WTC11 (cell line): ENCODE results near the gene TMUB2. TPM values are rescaled to one million over a fixed set of nuclear protein-coding genes. Genes with fewer than 3 reads are reported as not detected.

ENCODE experiments used
- ATAC-seq: fragments of 200-7000 bp; cut with Tn5 transposase; 2 replicates; pipeline ENCODE4 v1.10.0; 2021; ENCODE audit warnings: mild to moderate bottlenecking, moderate library complexity
- CTCF ChIA-PET: fragments of 300-600 bp; sonication (Branson Sonifier 250); formaldehyde crosslinking; loops from one replicate; lab custom pipeline; 2021; ENCODE audit warnings: antibody characterized with exemption; lab: Charles Lee
- POLR2A ChIA-PET: fragments of 350-600 bp; sonication (Branson Sonifier 250); formaldehyde crosslinking; loops from one replicate; lab custom pipeline; 2021; ENCODE audit warnings: antibody characterized with exemption; lab: Charles Lee
- DNase-seq: peaks from one replicate; pipeline ENCODE4 v3.0.0; 2021; ENCODE audit warnings: low spot score
- H3K27ac Mint-ChIP-seq: 2 replicates; pipeline ENCODE4 v1.8.0; 2021; ENCODE audit warnings: mixed read lengths
- H3K27me3 Mint-ChIP-seq: 2 replicates; pipeline ENCODE4 v1.8.0; 2021; ENCODE audit warnings: low read depth, mild to moderate bottlenecking, moderate library complexity, mixed read lengths
- H3K36me3 Mint-ChIP-seq: 2 replicates; pipeline ENCODE4 v1.8.0; 2021; ENCODE audit warnings: mixed read lengths
- H3K4me1 Mint-ChIP-seq: 2 replicates; pipeline ENCODE4 v1.8.0; 2022; ENCODE audit warnings: mixed read lengths
- H3K4me3 Mint-ChIP-seq: 2 replicates; pipeline ENCODE4 v1.8.0; 2021; ENCODE audit warnings: mild to moderate bottlenecking, moderate library complexity, mixed read lengths
- H3K9me3 Mint-ChIP-seq: 2 replicates; pipeline ENCODE4 v1.8.0; 2021; ENCODE audit warnings: mixed read lengths
- EMX1 ChIP-seq: fragments of 250-450 bp; sonication (Bioruptor Pico); IDR thresholded peaks from 2 replicates; pipeline ENCODE4 v1.8.0; 2021; ENCODE audit warnings: mild to moderate bottlenecking
- FOXJ3 ChIP-seq: sonication (generic); formaldehyde crosslinking; IDR thresholded peaks from 2 replicates; pipeline ENCODE4 v1.9.0; 2021; ENCODE audit warnings: missing genetic modification reagents, mild to moderate bottlenecking, borderline replicate concordance
- TEAD1 ChIP-seq: sonication (generic); formaldehyde crosslinking; IDR thresholded peaks from 2 replicates; pipeline ENCODE4 v1.8.0; 2022; ENCODE audit warnings: mild to moderate bottlenecking, missing genetic modification reagents
- TP53 ChIP-seq: sonication (generic); formaldehyde crosslinking; IDR thresholded peaks from 2 replicates; pipeline ENCODE4 v1.8.1; 2023; ENCODE audit warnings: mild to moderate bottlenecking, missing genetic modification reagents
- ZNF671 ChIP-seq: fragments of 250-450 bp; sonication (Bioruptor Pico); IDR thresholded peaks from 2 replicates; pipeline ENCODE4 v1.8.0; 2021; ENCODE audit warnings: mild to moderate bottlenecking
- total RNA-seq: library from RNA; stranded (reverse); gene quantifications from 3 replicates; pipeline ENCODE4 v1.2.3, GENCODE V29; 2021
- TF ChIP-seq, protein P1 (sequence below): fragments of 250-450 bp; sonication (Bioruptor Pico); IDR thresholded peaks from 2 replicates; pipeline ENCODE4 v1.9.0; 2021; ENCODE audit warnings: moderate library complexity, mild to moderate bottlenecking, inconsistent platforms, borderline replicate concordance
- TF ChIP-seq, protein P2 (sequence below): sonication (generic); formaldehyde crosslinking; IDR thresholded peaks from 2 replicates; pipeline ENCODE4 v1.8.0; 2023; ENCODE audit warnings: missing genetic modification reagents, mild to moderate bottlenecking, borderline replicate concordance
- TF ChIP-seq, protein P3 (sequence below): fragments of 250-450 bp; sonication (Bioruptor Pico); IDR thresholded peaks from 2 replicates; pipeline ENCODE4 v1.9.0; 2021; ENCODE audit warnings: mild to moderate bottlenecking
- TF ChIP-seq, protein P4 (sequence below): sonication (generic); formaldehyde crosslinking; IDR thresholded peaks from 2 replicates; pipeline ENCODE4 v1.8.1; 2022; ENCODE audit warnings: missing genetic modification reagents, borderline replicate concordance
- TF ChIP-seq, protein P5 (sequence below): sonication (generic); formaldehyde crosslinking; IDR thresholded peaks from 2 replicates; pipeline ENCODE4 v1.8.0; 2022; ENCODE audit warnings: missing genetic modification reagents
- TF ChIP-seq, protein P6 (sequence below): sonication (generic); formaldehyde crosslinking; IDR thresholded peaks from 2 replicates; pipeline ENCODE4 v1.8.1; 2023; ENCODE audit warnings: mild to moderate bottlenecking, moderate library complexity, missing genetic modification reagents
- TF ChIP-seq, protein P7 (sequence below): sonication (generic); formaldehyde crosslinking; conservative IDR thresholded peaks from 2 replicates; pipeline ENCODE4 v1.8.1; 2023; ENCODE audit warnings: mild to moderate bottlenecking, low read depth, missing genetic modification reagents, moderate library complexity

TMUB2 gene
- total RNA-seq, 1 experiment from 2014 or later: 26.9 TPM

DNA sequence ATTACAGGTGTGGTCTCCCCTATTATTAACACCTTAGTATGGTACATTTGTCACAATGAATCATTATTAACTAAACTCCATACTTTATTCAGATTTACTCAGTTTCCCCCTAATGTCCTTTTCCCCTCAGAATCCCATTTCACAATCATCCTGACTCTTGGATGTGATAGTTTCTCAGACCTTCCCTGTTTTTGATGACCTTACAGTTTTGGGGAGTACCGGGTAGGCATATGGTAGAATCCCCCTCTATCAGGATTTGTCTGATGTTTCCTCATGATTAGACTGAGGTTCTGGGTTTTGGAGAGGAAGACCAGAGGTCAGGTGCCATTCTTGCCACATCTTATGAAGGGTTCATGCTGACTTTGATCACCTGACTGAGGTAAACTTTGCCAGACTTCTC lies 22.3 kb upstream of the TMUB2 start:
- TF ChIP-seq, protein P1, sequence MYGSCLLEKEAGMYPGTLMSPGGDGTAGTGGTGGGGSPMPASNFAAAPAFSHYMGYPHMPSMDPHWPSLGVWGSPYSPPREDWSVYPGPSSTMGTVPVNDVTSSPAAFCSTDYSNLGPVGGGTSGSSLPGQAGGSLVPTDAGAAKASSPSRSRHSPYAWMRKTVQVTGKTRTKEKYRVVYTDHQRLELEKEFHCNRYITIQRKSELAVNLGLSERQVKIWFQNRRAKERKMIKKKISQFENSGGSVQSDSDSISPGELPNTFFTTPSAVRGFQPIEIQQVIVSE (CRISPR knock-in tag): no peak
- TF ChIP-seq TEAD1 (no peak), FOXJ3 (no peak)
- TF ChIP-seq, protein P2, sequence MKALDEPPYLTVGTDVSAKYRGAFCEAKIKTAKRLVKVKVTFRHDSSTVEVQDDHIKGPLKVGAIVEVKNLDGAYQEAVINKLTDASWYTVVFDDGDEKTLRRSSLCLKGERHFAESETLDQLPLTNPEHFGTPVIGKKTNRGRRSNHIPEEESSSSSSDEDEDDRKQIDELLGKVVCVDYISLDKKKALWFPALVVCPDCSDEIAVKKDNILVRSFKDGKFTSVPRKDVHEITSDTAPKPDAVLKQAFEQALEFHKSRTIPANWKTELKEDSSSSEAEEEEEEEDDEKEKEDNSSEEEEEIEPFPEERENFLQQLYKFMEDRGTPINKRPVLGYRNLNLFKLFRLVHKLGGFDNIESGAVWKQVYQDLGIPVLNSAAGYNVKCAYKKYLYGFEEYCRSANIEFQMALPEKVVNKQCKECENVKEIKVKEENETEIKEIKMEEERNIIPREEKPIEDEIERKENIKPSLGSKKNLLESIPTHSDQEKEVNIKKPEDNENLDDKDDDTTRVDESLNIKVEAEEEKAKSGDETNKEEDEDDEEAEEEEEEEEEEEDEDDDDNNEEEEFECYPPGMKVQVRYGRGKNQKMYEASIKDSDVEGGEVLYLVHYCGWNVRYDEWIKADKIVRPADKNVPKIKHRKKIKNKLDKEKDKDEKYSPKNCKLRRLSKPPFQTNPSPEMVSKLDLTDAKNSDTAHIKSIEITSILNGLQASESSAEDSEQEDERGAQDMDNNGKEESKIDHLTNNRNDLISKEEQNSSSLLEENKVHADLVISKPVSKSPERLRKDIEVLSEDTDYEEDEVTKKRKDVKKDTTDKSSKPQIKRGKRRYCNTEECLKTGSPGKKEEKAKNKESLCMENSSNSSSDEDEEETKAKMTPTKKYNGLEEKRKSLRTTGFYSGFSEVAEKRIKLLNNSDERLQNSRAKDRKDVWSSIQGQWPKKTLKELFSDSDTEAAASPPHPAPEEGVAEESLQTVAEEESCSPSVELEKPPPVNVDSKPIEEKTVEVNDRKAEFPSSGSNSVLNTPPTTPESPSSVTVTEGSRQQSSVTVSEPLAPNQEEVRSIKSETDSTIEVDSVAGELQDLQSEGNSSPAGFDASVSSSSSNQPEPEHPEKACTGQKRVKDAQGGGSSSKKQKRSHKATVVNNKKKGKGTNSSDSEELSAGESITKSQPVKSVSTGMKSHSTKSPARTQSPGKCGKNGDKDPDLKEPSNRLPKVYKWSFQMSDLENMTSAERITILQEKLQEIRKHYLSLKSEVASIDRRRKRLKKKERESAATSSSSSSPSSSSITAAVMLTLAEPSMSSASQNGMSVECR (CRISPR knock-in tag): no peak
- TF ChIP-seq, protein P3, sequence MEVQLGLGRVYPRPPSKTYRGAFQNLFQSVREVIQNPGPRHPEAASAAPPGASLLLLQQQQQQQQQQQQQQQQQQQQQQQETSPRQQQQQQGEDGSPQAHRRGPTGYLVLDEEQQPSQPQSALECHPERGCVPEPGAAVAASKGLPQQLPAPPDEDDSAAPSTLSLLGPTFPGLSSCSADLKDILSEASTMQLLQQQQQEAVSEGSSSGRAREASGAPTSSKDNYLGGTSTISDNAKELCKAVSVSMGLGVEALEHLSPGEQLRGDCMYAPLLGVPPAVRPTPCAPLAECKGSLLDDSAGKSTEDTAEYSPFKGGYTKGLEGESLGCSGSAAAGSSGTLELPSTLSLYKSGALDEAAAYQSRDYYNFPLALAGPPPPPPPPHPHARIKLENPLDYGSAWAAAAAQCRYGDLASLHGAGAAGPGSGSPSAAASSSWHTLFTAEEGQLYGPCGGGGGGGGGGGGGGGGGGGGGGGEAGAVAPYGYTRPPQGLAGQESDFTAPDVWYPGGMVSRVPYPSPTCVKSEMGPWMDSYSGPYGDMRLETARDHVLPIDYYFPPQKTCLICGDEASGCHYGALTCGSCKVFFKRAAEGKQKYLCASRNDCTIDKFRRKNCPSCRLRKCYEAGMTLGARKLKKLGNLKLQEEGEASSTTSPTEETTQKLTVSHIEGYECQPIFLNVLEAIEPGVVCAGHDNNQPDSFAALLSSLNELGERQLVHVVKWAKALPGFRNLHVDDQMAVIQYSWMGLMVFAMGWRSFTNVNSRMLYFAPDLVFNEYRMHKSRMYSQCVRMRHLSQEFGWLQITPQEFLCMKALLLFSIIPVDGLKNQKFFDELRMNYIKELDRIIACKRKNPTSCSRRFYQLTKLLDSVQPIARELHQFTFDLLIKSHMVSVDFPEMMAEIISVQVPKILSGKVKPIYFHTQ: no peak
- TF ChIP-seq, protein P4, sequence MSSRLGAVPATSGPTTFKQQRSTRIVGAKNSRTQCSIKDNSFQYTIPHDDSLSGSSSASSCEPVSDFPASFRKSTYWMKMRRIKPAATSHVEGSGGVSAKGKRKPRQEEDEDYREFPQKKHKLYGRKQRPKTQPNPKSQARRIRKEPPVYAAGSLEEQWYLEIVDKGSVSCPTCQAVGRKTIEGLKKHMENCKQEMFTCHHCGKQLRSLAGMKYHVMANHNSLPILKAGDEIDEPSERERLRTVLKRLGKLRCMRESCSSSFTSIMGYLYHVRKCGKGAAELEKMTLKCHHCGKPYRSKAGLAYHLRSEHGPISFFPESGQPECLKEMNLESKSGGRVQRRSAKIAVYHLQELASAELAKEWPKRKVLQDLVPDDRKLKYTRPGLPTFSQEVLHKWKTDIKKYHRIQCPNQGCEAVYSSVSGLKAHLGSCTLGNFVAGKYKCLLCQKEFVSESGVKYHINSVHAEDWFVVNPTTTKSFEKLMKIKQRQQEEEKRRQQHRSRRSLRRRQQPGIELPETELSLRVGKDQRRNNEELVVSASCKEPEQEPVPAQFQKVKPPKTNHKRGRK (CRISPR knock-in tag): no peak
- TF ChIP-seq, protein P5, sequence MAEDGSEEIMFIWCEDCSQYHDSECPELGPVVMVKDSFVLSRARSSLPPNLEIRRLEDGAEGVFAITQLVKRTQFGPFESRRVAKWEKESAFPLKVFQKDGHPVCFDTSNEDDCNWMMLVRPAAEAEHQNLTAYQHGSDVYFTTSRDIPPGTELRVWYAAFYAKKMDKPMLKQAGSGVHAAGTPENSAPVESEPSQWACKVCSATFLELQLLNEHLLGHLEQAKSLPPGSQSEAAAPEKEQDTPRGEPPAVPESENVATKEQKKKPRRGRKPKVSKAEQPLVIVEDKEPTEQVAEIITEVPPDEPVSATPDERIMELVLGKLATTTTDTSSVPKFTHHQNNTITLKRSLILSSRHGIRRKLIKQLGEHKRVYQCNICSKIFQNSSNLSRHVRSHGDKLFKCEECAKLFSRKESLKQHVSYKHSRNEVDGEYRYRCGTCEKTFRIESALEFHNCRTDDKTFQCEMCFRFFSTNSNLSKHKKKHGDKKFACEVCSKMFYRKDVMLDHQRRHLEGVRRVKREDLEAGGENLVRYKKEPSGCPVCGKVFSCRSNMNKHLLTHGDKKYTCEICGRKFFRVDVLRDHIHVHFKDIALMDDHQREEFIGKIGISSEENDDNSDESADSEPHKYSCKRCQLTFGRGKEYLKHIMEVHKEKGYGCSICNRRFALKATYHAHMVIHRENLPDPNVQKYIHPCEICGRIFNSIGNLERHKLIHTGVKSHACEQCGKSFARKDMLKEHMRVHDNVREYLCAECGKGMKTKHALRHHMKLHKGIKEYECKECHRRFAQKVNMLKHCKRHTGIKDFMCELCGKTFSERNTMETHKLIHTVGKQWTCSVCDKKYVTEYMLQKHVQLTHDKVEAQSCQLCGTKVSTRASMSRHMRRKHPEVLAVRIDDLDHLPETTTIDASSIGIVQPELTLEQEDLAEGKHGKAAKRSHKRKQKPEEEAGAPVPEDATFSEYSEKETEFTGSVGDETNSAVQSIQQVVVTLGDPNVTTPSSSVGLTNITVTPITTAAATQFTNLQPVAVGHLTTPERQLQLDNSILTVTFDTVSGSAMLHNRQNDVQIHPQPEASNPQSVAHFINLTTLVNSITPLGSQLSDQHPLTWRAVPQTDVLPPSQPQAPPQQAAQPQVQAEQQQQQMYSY (CRISPR knock-in tag): no peak
- peaks cover 8% of the 10 kb centered on the region for H3K4me1 Mint-ChIP-seq
- no peaks in the 10 kb centered on the region for H3K27me3 Mint-ChIP-seq
- H3K27ac Mint-ChIP-seq: no peak overlapping the region
- no peak overlapping the region for H3K4me3 Mint-ChIP-seq
- no peak for DNase-seq
- ATAC-seq: no peak
- POLR2A ChIA-PET: no interaction called here
- peaks cover 21% of the 10 kb centered on the region for H3K36me3 Mint-ChIP-seq
- CTCF ChIA-PET: interaction anchor here (0.6 to 1.0 kb wide), 2 partner anchors 156 to 502 kb away, joined by 3 to 5 read pairs; no protein-coding TSS in a partner anchor
- no peaks in the 10 kb centered on the region for H3K9me3 Mint-ChIP-seq

DNA sequence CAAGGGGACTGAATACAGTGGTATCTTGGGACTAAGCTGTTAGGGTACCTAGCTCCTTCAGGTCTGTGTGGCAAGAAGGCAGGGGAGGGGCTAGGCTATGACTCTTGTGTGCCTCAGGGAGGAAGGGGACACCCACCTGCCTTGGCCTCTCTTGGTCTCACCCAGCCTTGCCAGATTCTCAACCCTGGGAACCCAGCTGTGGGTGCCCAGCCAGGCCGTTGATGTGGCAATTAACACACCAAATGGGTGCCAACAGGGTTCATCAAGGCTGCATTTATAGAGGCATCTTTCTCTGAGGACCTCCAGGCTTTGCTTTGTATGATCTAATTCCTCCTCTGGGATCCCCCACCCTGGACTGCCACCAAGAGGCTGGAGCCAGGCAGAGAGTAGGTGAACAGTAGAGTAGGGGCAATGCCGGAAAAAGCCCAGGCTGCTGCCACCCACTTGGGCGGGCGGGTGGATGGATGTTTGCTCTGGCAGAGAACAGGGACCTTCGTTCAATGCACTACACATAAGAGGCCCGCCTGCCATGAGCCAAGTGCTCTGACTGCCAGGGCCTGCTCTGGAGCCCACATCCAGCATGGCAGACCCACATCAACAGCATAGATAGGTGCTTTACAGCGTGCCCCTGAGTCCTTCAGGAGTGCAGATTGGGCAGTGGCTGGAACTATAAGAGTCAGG lies 19.5 kb upstream of the TMUB2 start:
- POLR2A ChIA-PET: no interaction called here
- ATAC-seq (no peak), DNase-seq (no peak)
- H3K4me3 Mint-ChIP-seq: no peak overlapping the region
- H3K4me1 Mint-ChIP-seq: peaks cover 23% of the 10 kb centered on the region
- CTCF ChIA-PET: interaction anchor here (0.8 to 4.3 kb wide), 8 partner anchors 17 to 226 kb away, joined by 3 to 44 read pairs (median 16); partner anchors contain the start of gene GRN
- no peaks in the 10 kb centered on the region; the same call in 1 of the 2 replicates for H3K27me3 Mint-ChIP-seq
- no peaks in the 10 kb centered on the region for H3K9me3 Mint-ChIP-seq
- 0 out of 2 replicates have a peak, but pooled peaks cover under 1% of the 10 kb centered on the region for H3K36me3 Mint-ChIP-seq
- H3K27ac Mint-ChIP-seq: 0 out of 2 replicates have a peak overlapping the region, but pooled peaks have one; percentile 28
- TF ChIP-seq TP53 (CRISPR knock-in tag) (no peak), ZNF671 (no peak), EMX1 (CRISPR knock-in tag) (no peak)
- TF ChIP-seq, protein P6, sequence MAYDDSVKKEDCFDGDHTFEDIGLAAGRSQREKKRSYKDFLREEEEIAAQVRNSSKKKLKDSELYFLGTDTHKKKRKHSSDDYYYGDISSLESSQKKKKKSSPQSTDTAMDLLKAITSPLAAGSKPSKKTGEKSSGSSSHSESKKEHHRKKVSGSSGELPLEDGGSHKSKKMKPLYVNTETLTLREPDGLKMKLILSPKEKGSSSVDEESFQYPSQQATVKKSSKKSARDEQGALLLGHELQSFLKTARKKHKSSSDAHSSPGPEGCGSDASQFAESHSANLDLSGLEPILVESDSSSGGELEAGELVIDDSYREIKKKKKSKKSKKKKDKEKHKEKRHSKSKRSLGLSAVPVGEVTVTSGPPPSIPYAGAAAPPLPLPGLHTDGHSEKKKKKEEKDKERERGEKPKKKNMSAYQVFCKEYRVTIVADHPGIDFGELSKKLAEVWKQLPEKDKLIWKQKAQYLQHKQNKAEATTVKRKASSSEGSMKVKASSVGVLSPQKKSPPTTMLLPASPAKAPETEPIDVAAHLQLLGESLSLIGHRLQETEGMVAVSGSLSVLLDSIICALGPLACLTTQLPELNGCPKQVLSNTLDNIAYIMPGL: no peak
- TF ChIP-seq, protein P7, sequence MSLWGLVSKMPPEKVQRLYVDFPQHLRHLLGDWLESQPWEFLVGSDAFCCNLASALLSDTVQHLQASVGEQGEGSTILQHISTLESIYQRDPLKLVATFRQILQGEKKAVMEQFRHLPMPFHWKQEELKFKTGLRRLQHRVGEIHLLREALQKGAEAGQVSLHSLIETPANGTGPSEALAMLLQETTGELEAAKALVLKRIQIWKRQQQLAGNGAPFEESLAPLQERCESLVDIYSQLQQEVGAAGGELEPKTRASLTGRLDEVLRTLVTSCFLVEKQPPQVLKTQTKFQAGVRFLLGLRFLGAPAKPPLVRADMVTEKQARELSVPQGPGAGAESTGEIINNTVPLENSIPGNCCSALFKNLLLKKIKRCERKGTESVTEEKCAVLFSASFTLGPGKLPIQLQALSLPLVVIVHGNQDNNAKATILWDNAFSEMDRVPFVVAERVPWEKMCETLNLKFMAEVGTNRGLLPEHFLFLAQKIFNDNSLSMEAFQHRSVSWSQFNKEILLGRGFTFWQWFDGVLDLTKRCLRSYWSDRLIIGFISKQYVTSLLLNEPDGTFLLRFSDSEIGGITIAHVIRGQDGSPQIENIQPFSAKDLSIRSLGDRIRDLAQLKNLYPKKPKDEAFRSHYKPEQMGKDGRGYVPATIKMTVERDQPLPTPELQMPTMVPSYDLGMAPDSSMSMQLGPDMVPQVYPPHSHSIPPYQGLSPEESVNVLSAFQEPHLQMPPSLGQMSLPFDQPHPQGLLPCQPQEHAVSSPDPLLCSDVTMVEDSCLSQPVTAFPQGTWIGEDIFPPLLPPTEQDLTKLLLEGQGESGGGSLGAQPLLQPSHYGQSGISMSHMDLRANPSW (CRISPR knock-in tag): no peak
